ENCODE measurements around the gene VIT.

VIT gene

GRCh38 chr2:36770542-36771287, 74.2 kb downstream of the VIT start:
- DNase-seq (ENCODE audit: low read depth in 2 of 2), result peak; percentile 35 to 71
- peak; percentile 82 for TF ChIP-seq CTCF (IDR thresholded peaks at IDR 0.05; ENCODE audit: low read depth, low read length)
- no peak overlapping the region for H3K4me3 ChIP-seq (replicated peaks in 1 of 2; ENCODE audit: low read depth in 2 of 2, low read length in 2 of 2)

GRCh38 chr2:36771671-36772070, 75.2 kb downstream of the VIT start:
- no peak for TF ChIP-seq CTCF (IDR thresholded peaks at IDR 0.05; ENCODE audit: low read depth, low read length)
- H3K4me3 ChIP-seq (replicated peaks in 1 of 2; ENCODE audit: low read depth in 2 of 2, low read length in 2 of 2), result no peak overlapping the region
- DNase-seq (ENCODE audit: low read depth in 2 of 2), result no peak

GRCh38 chr2:36773947-36774346, 77.4 kb downstream of the VIT start:
- no peak overlapping the region for H3K4me3 ChIP-seq (replicated peaks in 1 of 2; ENCODE audit: low read depth in 2 of 2, low read length in 2 of 2)
- TF ChIP-seq CTCF (IDR thresholded peaks at IDR 0.05; ENCODE audit: low read depth, low read length), result no peak
- no peak for DNase-seq (ENCODE audit: low read depth in 2 of 2)

GRCh38 chr2:36775261-36775660, 78.8 kb downstream of the VIT start:
- no peak overlapping the region for H3K4me3 ChIP-seq (replicated peaks in 1 of 2; ENCODE audit: low read depth in 2 of 2, low read length in 2 of 2)
- DNase-seq (ENCODE audit: low read depth in 2 of 2), result no peak
- no peak for TF ChIP-seq CTCF (IDR thresholded peaks at IDR 0.05; ENCODE audit: low read depth, low read length)

- H3K4me3 ChIP-seq (replicated peaks in 1 of 2; ENCODE audit: low read depth in 2 of 2, low read length in 2 of 2), result no peak overlapping the region
- DNase-seq (ENCODE audit: low read depth in 2 of 2), result no peak
- TF ChIP-seq CTCF (IDR thresholded peaks at IDR 0.05; ENCODE audit: low read depth, low read length), result no peak
Observed at GRCh38 chr2:36775806-36776205, 79.3 kb downstream of the VIT start.

- no peak for DNase-seq (ENCODE audit: low read depth in 2 of 2)
- TF ChIP-seq CTCF (IDR thresholded peaks at IDR 0.05; ENCODE audit: low read depth, low read length), result no peak
- H3K4me3 ChIP-seq (replicated peaks in 1 of 2; ENCODE audit: low read depth in 2 of 2, low read length in 2 of 2), result no peak overlapping the region
Observed at GRCh38 chr2:36777272-36777671, 80.8 kb downstream of the VIT start.

GRCh38 chr2:36777788-36778187, 81.3 kb downstream of the VIT start:
- DNase-seq (ENCODE audit: low read depth in 2 of 2), result no peak
- no peak overlapping the region for H3K4me3 ChIP-seq (replicated peaks in 1 of 2; ENCODE audit: low read depth in 2 of 2, low read length in 2 of 2)
- no peak for TF ChIP-seq CTCF (IDR thresholded peaks at IDR 0.05; ENCODE audit: low read depth, low read length)
